Measurements from ENCODE around the gene EIF2AK3. TPM values are rescaled to one million over a fixed set of nuclear protein-coding genes. Genes with fewer than 3 reads are reported as not detected.

The EIF2AK3 gene
- total and polyA plus RNA-seq, 4 donors = 5.3 to 46.7 (median 18.6) TPM

DNA sequence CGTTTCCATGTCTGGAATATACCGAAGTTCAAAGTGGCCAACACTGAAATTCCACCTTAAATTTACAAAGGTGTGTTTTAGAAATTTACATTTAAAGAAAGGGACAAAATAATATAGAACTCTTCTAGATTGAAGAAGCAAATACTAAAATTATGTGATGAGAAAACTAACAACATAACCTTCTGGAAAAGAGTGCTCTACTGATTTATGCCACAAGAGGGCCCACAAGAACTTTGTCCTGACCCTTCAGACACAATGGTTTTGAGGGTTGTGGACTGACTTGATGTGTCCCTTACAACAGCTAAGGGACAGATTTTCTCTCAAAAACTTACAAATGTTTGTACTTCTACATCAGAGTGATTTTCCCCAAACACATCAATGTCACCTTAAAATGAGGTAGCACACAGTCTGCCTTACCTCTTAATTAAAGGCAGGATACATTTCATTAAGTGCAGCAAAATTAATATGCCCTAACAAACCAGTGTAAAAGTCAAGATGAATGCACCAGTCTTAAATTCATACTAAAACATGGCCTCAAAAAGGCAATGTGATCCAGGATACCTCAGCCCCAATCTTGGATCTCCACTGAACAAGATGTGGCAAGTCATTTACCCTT is 36.2 kb downstream of the EIF2AK3 start:
- WGBS, 2 donors = 95 to 98% methylated on average over 2 of the region's 2 CpGs
- ATAC-seq (ENCODE audit: insufficient read depth, low FRiP score) = peak; percentile 75
- Histone ChIP-seq H3K36me3 (ENCODE audit: control insufficient read depth in 4 of 4, insufficient read depth in 4 of 4, low read length in 4 of 4) (peaks cover 11 to 30% (median 20%) of the 10 kb centered on the region in 4 donors), H3K9ac (ENCODE audit: insufficient read depth in 1 of 2, low read length in 2 of 2) (no peak overlapping the region), H3K4me3 (no peak overlapping the region), H3K9me3 (ENCODE audit: control insufficient read depth in 4 of 4, insufficient read depth in 3 of 4, low read length in 3 of 4) (no peaks in the 10 kb centered on the region), H3K27ac (ENCODE audit: low read depth in 1 of 2, low read length in 1 of 2) (no peak overlapping the region), H3K27me3 (ENCODE audit: control insufficient read depth in 3 of 3, insufficient read depth in 3 of 3, low read length in 2 of 3) (no peaks in the 10 kb centered on the region), H3K4me1 (ENCODE audit: control insufficient read depth in 5 of 5, insufficient read depth in 5 of 5, low read length in 5 of 5) (no peaks in the 10 kb centered on the region)
- TF ChIP-seq, protein P1, sequence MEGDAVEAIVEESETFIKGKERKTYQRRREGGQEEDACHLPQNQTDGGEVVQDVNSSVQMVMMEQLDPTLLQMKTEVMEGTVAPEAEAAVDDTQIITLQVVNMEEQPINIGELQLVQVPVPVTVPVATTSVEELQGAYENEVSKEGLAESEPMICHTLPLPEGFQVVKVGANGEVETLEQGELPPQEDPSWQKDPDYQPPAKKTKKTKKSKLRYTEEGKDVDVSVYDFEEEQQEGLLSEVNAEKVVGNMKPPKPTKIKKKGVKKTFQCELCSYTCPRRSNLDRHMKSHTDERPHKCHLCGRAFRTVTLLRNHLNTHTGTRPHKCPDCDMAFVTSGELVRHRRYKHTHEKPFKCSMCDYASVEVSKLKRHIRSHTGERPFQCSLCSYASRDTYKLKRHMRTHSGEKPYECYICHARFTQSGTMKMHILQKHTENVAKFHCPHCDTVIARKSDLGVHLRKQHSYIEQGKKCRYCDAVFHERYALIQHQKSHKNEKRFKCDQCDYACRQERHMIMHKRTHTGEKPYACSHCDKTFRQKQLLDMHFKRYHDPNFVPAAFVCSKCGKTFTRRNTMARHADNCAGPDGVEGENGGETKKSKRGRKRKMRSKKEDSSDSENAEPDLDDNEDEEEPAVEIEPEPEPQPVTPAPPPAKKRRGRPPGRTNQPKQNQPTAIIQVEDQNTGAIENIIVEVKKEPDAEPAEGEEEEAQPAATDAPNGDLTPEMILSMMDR (IDR thresholded peaks at IDR 0.05; ENCODE audit: control extremely low read depth, extremely low read depth) = peak; percentile 71
- DNase-seq = peak; percentile 49 to 80 (median 79)

DNA sequence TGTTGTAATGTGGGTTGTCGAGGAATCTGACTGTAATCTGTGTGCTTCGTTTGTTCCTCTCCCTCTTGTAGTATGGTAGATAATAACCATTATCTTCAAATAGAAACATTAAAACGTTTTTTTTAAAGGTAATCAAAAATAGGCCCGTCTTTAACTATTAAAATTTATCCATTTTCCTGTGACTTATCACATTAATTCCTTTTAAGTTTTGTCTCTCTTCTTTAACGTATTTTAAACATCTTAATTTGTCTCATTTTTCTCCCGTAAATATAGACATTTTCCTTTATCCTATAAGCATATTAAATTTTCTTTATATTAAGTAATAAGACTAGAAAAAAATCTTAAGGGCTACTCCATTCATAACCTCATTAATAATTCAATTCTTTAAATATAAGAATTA is 41.3 kb downstream of the EIF2AK3 start:
- H3K4me1 ChIP-seq (ENCODE audit: control insufficient read depth in 5 of 5, insufficient read depth in 5 of 5, low read length in 5 of 5) = no peaks in the 10 kb centered on the region
- ATAC-seq (ENCODE audit: insufficient read depth, low FRiP score) = no peak
- H3K4me3 ChIP-seq = no peak overlapping the region
- peaks cover 16 to 47% (median 40%) of the 10 kb centered on the region in 4 donors for H3K36me3 ChIP-seq (ENCODE audit: control insufficient read depth in 4 of 4, insufficient read depth in 4 of 4, low read length in 4 of 4)
- no peak overlapping the region for H3K9ac ChIP-seq (ENCODE audit: insufficient read depth in 1 of 2, low read length in 2 of 2)
- WGBS, 2 donors = 90 to 96% methylated on average over 6 of the region's 6 CpGs
- H3K27me3 ChIP-seq (ENCODE audit: control insufficient read depth in 3 of 3, insufficient read depth in 3 of 3, low read length in 2 of 3) = no peaks in the 10 kb centered on the region
- H3K27ac ChIP-seq (ENCODE audit: low read depth in 1 of 2, low read length in 1 of 2) = no peak overlapping the region
- no peaks in the 10 kb centered on the region for H3K9me3 ChIP-seq (ENCODE audit: control insufficient read depth in 4 of 4, insufficient read depth in 3 of 4, low read length in 3 of 4)
- no peak for DNase-seq
- TF ChIP-seq, protein P1 (IDR thresholded peaks at IDR 0.05; ENCODE audit: control extremely low read depth, extremely low read depth) = no peak

DNA sequence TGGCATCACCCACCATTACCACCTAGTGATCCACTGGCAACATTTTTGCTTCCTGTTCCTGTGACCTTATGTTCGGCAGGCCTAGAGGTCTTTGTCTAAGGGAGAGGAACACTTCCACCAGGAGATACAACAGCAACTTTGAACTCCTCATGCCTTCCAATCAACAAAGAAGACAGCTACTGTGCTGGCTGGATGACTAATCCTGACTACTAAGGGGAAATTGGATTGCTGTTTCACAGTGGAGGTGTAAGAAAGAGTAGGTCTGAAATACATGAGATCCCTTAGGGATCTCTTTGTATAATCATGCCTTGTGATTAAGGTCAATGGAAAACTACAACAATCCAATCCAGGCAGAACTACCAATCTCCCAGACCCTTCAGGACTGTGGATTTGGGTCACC is 45.2 kb downstream of the EIF2AK3 start:
- Histone ChIP-seq H3K27ac (ENCODE audit: low read depth in 1 of 2, low read length in 1 of 2) (no peak overlapping the region), H3K27me3 (ENCODE audit: control insufficient read depth in 3 of 3, insufficient read depth in 3 of 3, low read length in 2 of 3) (no peaks in the 10 kb centered on the region), H3K9ac (ENCODE audit: insufficient read depth in 1 of 2, low read length in 2 of 2) (no peak overlapping the region), H3K4me1 (ENCODE audit: control insufficient read depth in 5 of 5, insufficient read depth in 5 of 5, low read length in 5 of 5) (no peaks in the 10 kb centered on the region), H3K9me3 (ENCODE audit: control insufficient read depth in 4 of 4, insufficient read depth in 3 of 4, low read length in 3 of 4) (peaks cover 0 to 1% (median 0%) of the 10 kb centered on the region in 4 donors), H3K4me3 (no peak overlapping the region), H3K36me3 (ENCODE audit: control insufficient read depth in 4 of 4, insufficient read depth in 4 of 4, low read length in 4 of 4) (peaks cover 17 to 40% (median 33%) of the 10 kb centered on the region in 4 donors)
- ATAC-seq (ENCODE audit: insufficient read depth, low FRiP score) (no peak), DNase-seq (no peak)
- 85 to 95% methylated on average over 1 of the region's 1 CpG for WGBS, 2 donors
- TF ChIP-seq, protein P1 (IDR thresholded peaks at IDR 0.05; ENCODE audit: control extremely low read depth, extremely low read depth) = no peak

DNA sequence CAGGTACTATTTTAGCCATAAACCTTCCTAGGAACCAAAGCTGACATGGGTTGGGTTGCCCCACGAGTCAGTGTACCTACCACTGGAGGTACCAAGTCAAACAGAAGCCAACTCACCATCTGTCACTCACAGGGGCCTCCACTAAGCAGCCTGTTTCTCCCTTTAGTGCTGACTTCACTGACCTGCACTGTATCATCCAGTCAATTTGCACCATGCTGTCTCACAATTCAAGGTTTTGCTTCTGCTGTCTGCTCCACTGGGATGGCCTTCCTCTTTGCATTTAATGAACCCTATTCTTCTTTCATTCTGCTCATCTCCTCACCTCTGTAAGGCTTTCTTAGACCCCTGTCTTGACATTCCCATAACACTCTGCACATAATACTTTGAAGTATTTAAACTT is 47.2 kb downstream of the EIF2AK3 start:
- ATAC-seq (ENCODE audit: insufficient read depth, low FRiP score) = no peak
- peaks cover 14 to 43% (median 29%) of the 10 kb centered on the region in 4 donors for H3K36me3 ChIP-seq (ENCODE audit: control insufficient read depth in 4 of 4, insufficient read depth in 4 of 4, low read length in 4 of 4)
- 92 to 93% methylated on average over 1 of the region's 1 CpG for WGBS, 2 donors

More for the DNA sequence above, 47.2 kb downstream of the EIF2AK3 start:
- H3K4me1 ChIP-seq (ENCODE audit: control insufficient read depth in 5 of 5, insufficient read depth in 5 of 5, low read length in 5 of 5) = no peaks in the 10 kb centered on the region
- no peak overlapping the region for H3K4me3 ChIP-seq
- H3K9me3 ChIP-seq (ENCODE audit: control insufficient read depth in 4 of 4, insufficient read depth in 3 of 4, low read length in 3 of 4) = peaks cover 0 to 1% (median 0%) of the 10 kb centered on the region in 4 donors
- H3K27me3 ChIP-seq (ENCODE audit: control insufficient read depth in 3 of 3, insufficient read depth in 3 of 3, low read length in 2 of 3) = no peaks in the 10 kb centered on the region
- no peak overlapping the region for H3K9ac ChIP-seq (ENCODE audit: insufficient read depth in 1 of 2, low read length in 2 of 2)
- DNase-seq = no peak
- no peak overlapping the region for H3K27ac ChIP-seq (ENCODE audit: low read depth in 1 of 2, low read length in 1 of 2)
- TF ChIP-seq, protein P1 (IDR thresholded peaks at IDR 0.05; ENCODE audit: control extremely low read depth, extremely low read depth) = no peak
